ENCODE data around the gene OR5D16.

- no peak for TF ChIP-seq POLR2A (IDR thresholded peaks at IDR 0.05; ENCODE audit: low read length)
- no peak for TF ChIP-seq GATA1 (IDR thresholded peaks at IDR 0.05; ENCODE audit: low read depth, low read length)
Measured at GRCh38 chr11:55793321-55793720, 45.2 kb upstream of the OR5D16 start.
